Panc1 (cell line): Measurements from ENCODE around the gene NYAP2. TPM values are rescaled to one million over a fixed set of nuclear protein-coding genes. Genes with fewer than 3 reads are reported as not detected.

Source experiments
- ATAC-seq: fragments of 200-7000 bp; cut with Tn5 transposase; 2 replicates; pipeline ENCODE4 v1.9.1; 2020; ENCODE audit warnings: mild to moderate bottlenecking, moderate library complexity
- BruUV-seq: library from RNA; stranded (reverse); fragments of 400-500 nt; replicated peaks from 2 replicates; lab custom pipeline; 2021; lab: Mats Ljungman, UMichigan
- CTCF ChIA-PET: fragments of 300-600 bp; sonication (Branson Sonifier 250); formaldehyde crosslinking; loops from one replicate; lab custom pipeline; 2022; ENCODE audit warnings: antibody characterized with exemption; lab: Charles Lee
- POLR2A ChIA-PET: fragments of 300-600 bp; sonication (Branson Sonifier 250); formaldehyde crosslinking; loops from one replicate; lab custom pipeline; 2022; ENCODE audit warnings: antibody characterized with exemption; lab: Charles Lee
- DNase-seq: peaks from one replicate; pipeline ENCODE4 v3.0.0-alpha.2; 2010; ENCODE audit warnings: low read depth, low spot score
- H3K27ac ChIP-seq: 2 replicates; pipeline ENCODE4 v1.5.1; 2011; ENCODE audit warnings: mild to moderate bottlenecking, low read length, inconsistent platforms
- H3K27me3 ChIP-seq: fragments of 200-500 bp; sonication (Bioruptor generic); 2 replicates; pipeline ENCODE4 v1.6.0; 2014; ENCODE audit warnings: low read length, inconsistent platforms; ENCODE audit not compliant: control insufficient read depth, insufficient read depth
- H3K36me3 ChIP-seq: fragments of 200-500 bp; sonication (Bioruptor generic); 2 replicates; pipeline ENCODE4 v1.5.1; 2014; ENCODE audit warnings: inconsistent platforms, mild to moderate bottlenecking, low read length, moderate library complexity; ENCODE audit not compliant: control insufficient read depth, insufficient read depth
- H3K4me1 ChIP-seq: 2 replicates; pipeline ENCODE4 v1.5.1; 2011; ENCODE audit warnings: inconsistent platforms, mild to moderate bottlenecking, low read length, moderate library complexity; ENCODE audit not compliant: control insufficient read depth, insufficient read depth
- H3K4me3 ChIP-seq, 2 experiments: 2 replicates each; pipeline ENCODE4 v1.5.1; 2011 to 2012; ENCODE audit warnings: low read depth in 2 of 2, low read length in 2 of 2, mild to moderate bottlenecking in 2 of 2, inconsistent platforms in 1 of 2, moderate library complexity in 1 of 2
- H3K9me3 ChIP-seq: fragments of 200-500 bp; sonication (Bioruptor generic); 2 replicates; pipeline ENCODE4 v1.5.1; 2014; ENCODE audit warnings: low read depth, mild to moderate bottlenecking, inconsistent platforms, low read length, moderate library complexity; ENCODE audit not compliant: control insufficient read depth, insufficient read depth
- POLR2AphosphoS5 ChIP-seq: IDR thresholded peaks from 2 replicates; pipeline ENCODE4 v1.6.1; 2012; ENCODE audit warnings: mild to moderate bottlenecking, low read depth, low read length, moderate library complexity
- SIN3A ChIP-seq: IDR thresholded peaks from 2 replicates; pipeline ENCODE4 v1.6.1; 2012; ENCODE audit warnings: low read depth, mild to moderate bottlenecking, low read length, moderate library complexity, borderline replicate concordance; ENCODE audit not compliant: insufficient read depth
- TCF7L2 ChIP-seq: IDR thresholded peaks from 2 replicates; pipeline ENCODE4 v1.6.1; 2011; ENCODE audit warnings: mild to moderate bottlenecking, low read depth, low read length, inconsistent platforms
- in situ Hi-C: cut with HindIII; loops from 2 replicates; pipeline ENCODE4 v1.10.0; 2016; ENCODE audit warnings: low sequenced_read_pairs, low pct_unique_long_range_greater_than_20kb
- intact Hi-C: fragments of 100-400 bp; cut with micrococcal nuclease; formaldehyde crosslinking; loops from one replicate; pipeline ENCODE4 v1.10.0; 2022; ENCODE audit not compliant: unreplicated experiment
- total RNA-seq: library from RNA; stranded (reverse); gene quantifications from one replicate; pipeline ENCODE4 v1.2.1, GENCODE V29; 2021; ENCODE audit not compliant: unreplicated experiment
- TF ChIP-seq, protein P1 (sequence below), 2 experiments: IDR thresholded peaks; 2 replicates each; pipeline ENCODE4 v1.6.1; 2011 to 2012; ENCODE audit warnings: low read depth in 2 of 2, control low read depth in 1 of 2, low read length in 1 of 2, mild to moderate bottlenecking in 1 of 2, moderate library complexity in 1 of 2; ENCODE audit not compliant: insufficient read depth in 1 of 2
- TF ChIP-seq, protein P2 (sequence below): fragments of 450-650 bp; IDR thresholded peaks from 2 replicates; pipeline ENCODE4 v1.5.1; 2017; ENCODE audit warnings: mild to moderate bottlenecking

The NYAP2 gene
- total RNA-seq, 1 experiment from 2014 or later = not detected

DNA sequence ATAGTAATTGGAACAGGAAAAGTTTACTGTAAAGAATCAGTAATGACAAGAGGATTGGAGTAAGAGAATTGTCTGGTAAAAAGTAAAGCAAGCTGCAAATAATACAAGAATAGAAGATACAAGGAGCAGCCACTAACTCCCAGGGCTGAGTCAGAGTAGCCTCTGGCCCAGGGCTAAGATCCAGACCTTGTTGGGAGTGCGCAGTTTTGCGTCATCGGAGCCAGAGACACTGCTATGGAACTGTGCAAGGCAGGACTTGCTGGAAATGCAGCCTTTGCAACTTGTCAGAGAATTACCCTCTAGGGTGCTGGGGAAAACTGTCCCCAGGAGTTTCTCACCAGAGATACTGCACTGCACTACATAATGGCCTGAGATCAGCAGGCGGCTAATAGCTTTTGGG lies 135.2 kb downstream of the NYAP2 start:
- Histone ChIP-seq H3K36me3 (no peaks in the 10 kb centered on the region), H3K4me3 (no peak overlapping the region), H3K9me3 (no peaks in the 10 kb centered on the region), H3K27me3 (no peaks in the 10 kb centered on the region), H3K4me1 (no peaks in the 10 kb centered on the region), H3K27ac (no peak overlapping the region)
- POLR2A ChIA-PET = no interaction called here
- ATAC-seq = no peak
- DNase-seq = no peak
- no TSS peak for BruUV-seq
- TF ChIP-seq, protein P1, sequence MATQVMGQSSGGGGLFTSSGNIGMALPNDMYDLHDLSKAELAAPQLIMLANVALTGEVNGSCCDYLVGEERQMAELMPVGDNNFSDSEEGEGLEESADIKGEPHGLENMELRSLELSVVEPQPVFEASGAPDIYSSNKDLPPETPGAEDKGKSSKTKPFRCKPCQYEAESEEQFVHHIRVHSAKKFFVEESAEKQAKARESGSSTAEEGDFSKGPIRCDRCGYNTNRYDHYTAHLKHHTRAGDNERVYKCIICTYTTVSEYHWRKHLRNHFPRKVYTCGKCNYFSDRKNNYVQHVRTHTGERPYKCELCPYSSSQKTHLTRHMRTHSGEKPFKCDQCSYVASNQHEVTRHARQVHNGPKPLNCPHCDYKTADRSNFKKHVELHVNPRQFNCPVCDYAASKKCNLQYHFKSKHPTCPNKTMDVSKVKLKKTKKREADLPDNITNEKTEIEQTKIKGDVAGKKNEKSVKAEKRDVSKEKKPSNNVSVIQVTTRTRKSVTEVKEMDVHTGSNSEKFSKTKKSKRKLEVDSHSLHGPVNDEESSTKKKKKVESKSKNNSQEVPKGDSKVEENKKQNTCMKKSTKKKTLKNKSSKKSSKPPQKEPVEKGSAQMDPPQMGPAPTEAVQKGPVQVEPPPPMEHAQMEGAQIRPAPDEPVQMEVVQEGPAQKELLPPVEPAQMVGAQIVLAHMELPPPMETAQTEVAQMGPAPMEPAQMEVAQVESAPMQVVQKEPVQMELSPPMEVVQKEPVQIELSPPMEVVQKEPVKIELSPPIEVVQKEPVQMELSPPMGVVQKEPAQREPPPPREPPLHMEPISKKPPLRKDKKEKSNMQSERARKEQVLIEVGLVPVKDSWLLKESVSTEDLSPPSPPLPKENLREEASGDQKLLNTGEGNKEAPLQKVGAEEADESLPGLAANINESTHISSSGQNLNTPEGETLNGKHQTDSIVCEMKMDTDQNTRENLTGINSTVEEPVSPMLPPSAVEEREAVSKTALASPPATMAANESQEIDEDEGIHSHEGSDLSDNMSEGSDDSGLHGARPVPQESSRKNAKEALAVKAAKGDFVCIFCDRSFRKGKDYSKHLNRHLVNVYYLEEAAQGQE (IDR thresholded peaks at IDR 0.05; ENCODE audit: insufficient read depth in 1 of 2, low read depth in 2 of 2, low read length in 1 of 2) = no peak
- TF ChIP-seq POLR2AphosphoS5 = no peak
- no peak for TF ChIP-seq SIN3A
- no peak for TF ChIP-seq TCF7L2
- TF ChIP-seq, protein P2, sequence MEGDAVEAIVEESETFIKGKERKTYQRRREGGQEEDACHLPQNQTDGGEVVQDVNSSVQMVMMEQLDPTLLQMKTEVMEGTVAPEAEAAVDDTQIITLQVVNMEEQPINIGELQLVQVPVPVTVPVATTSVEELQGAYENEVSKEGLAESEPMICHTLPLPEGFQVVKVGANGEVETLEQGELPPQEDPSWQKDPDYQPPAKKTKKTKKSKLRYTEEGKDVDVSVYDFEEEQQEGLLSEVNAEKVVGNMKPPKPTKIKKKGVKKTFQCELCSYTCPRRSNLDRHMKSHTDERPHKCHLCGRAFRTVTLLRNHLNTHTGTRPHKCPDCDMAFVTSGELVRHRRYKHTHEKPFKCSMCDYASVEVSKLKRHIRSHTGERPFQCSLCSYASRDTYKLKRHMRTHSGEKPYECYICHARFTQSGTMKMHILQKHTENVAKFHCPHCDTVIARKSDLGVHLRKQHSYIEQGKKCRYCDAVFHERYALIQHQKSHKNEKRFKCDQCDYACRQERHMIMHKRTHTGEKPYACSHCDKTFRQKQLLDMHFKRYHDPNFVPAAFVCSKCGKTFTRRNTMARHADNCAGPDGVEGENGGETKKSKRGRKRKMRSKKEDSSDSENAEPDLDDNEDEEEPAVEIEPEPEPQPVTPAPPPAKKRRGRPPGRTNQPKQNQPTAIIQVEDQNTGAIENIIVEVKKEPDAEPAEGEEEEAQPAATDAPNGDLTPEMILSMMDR = no peak
- CTCF ChIA-PET = no interaction called here
- in situ Hi-C loops = no loop called here
- intact Hi-C loops = no loop called here

DNA sequence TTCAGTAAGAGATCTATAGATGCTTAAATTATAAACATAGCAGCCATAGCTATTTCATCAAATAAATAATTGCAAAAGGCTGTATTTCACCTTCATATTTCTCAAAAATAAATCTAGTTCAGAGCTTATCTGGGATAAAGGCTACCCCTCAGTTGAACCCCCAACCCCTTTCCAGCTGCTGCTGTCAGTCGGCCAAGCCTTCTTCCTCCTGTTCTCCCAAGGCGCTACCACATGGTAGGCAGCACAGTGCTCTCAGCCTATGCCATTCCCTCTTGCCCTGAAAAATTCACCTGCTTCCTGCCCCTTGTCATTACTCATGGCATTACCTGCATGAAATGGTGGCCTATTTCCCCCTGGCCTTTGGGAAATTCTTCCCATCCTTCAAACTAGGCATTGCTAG lies 136.5 kb downstream of the NYAP2 start:
- no peak overlapping the region for H3K4me3 ChIP-seq
- TF ChIP-seq, protein P1 (IDR thresholded peaks at IDR 0.05; ENCODE audit: insufficient read depth in 1 of 2, low read depth in 2 of 2, low read length in 1 of 2) = no peak
- TF ChIP-seq SIN3A = no peak
- TF ChIP-seq POLR2AphosphoS5 = no peak
- TF ChIP-seq TCF7L2 = no peak
- TF ChIP-seq, protein P2 = no peak
- POLR2A ChIA-PET = no interaction called here
- no TSS peak for BruUV-seq
- H3K4me1 ChIP-seq = no peaks in the 10 kb centered on the region
- no peak for DNase-seq
- no peaks in the 10 kb centered on the region for H3K9me3 ChIP-seq
- ATAC-seq = no peak
- no peaks in the 10 kb centered on the region for H3K36me3 ChIP-seq
- intact Hi-C loops (no loop called here), in situ Hi-C loops (no loop called here)
- no peaks in the 10 kb centered on the region for H3K27me3 ChIP-seq
- no peak overlapping the region for H3K27ac ChIP-seq
- CTCF ChIA-PET = no interaction called here
